ENCODE data around the gene MTCL1.

MTCL1 gene

GRCh38 chr18:8715599-8715998 is 10.2 kb downstream of the MTCL1 start:
- DNase-seq, result no peak

- DNase-seq, result no peak
Observed at GRCh38 chr18:8717011-8717770, 11.8 kb downstream of the MTCL1 start.

GRCh38 chr18:8718401-8718913 is 13.1 kb downstream of the MTCL1 start:
- DNase-seq, result no peak

GRCh38 chr18:8719192-8719591 is 13.8 kb downstream of the MTCL1 start:
- no peak for DNase-seq

- DNase-seq, result no peak
Observed at GRCh38 chr18:8720141-8720540, 14.8 kb downstream of the MTCL1 start.

- DNase-seq, result no peak
Observed at GRCh38 chr18:8721094-8721669, 15.8 kb downstream of the MTCL1 start.

- DNase-seq, result no peak
Observed at GRCh38 chr18:8721716-8722115, 16.4 kb downstream of the MTCL1 start.

- DNase-seq, result no peak
Observed at GRCh38 chr18:8722946-8723820, 17.8 kb downstream of the MTCL1 start.

GRCh38 chr18:8724452-8724851 is 19.1 kb downstream of the MTCL1 start:
- DNase-seq, result no peak

- no peak for DNase-seq
Observed at GRCh38 chr18:8726281-8726680, 20.9 kb downstream of the MTCL1 start.

- DNase-seq, result peak; percentile 24
Observed at GRCh38 chr18:8726963-8727705, 21.8 kb downstream of the MTCL1 start.

- DNase-seq, result no peak
Observed at GRCh38 chr18:8730080-8730827, 24.9 kb downstream of the MTCL1 start.

- no peak for DNase-seq
Observed at GRCh38 chr18:8732442-8733360, 27.3 kb downstream of the MTCL1 start.

- DNase-seq, result no peak
Observed at GRCh38 chr18:8734496-8734895, 29.1 kb downstream of the MTCL1 start.

GRCh38 chr18:8735274-8735673 is 29.9 kb downstream of the MTCL1 start:
- no peak for DNase-seq

- DNase-seq, result no peak
Observed at GRCh38 chr18:8741117-8741516, 35.8 kb downstream of the MTCL1 start.

- no peak for DNase-seq
Observed at GRCh38 chr18:8741532-8741931, 36.2 kb downstream of the MTCL1 start.

- DNase-seq, result no peak
Observed at GRCh38 chr18:8742387-8743361, 37.3 kb downstream of the MTCL1 start.

GRCh38 chr18:8744038-8744437 is 38.7 kb downstream of the MTCL1 start:
- no peak for DNase-seq

GRCh38 chr18:8744656-8745055 is 39.3 kb downstream of the MTCL1 start:
- no peak for DNase-seq

Data from NCI-H526 treated with DMSO at 0.1 percent for 48 hours (cell line).